Measurements from ENCODE around the gene OPN1SW.

OPN1SW gene

DNA sequence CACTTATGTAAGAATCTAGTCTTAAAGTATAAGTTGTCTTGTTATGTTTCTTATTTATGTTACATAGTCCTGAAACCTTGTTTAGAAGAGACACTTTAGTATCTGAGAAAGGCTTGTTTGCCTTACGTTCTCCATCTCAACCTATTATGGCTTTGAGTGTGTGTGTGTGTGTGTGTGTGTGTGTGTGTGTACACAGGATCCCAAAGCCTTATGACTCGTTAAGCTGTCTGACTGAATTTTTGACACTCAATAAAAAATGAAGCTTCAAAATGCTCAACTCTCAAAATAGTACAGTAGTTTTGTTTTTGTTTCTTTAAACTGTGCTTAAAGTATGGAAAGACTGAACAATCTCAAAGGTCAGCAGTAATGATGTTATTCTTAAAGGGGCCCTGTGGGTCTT, 18.4 kb downstream of the OPN1SW start:
- no peak for DNase-seq

DNA sequence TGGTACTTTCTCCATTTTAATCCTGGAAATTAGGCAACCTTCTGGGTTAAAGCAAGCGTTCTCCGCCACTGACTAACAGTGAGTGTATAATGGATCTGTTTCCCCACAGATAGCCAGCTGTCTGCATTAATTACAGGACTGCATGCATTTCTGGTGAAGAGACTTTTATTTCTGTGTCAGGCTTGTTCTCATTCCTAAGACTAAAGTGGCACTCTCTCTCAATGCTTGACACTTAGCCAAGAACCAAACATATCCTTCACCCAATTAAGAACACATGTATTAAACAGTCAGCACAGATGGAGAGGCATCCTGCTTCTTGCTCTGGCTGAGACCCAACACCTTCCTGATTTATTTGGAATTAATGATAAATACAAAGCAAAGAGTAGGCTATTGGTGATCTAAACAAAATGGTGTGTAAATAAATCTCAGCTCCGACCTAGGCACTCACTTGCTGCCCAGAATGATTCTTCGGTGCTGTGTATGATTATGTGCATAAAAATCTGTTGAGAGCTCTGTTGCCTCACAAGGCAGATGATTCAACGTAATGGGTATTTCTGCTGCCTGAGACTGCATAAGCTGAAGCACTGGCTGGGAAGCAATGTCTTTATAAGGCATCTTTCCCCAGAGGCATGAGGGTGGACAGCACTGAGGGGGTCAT, 19.6 kb downstream of the OPN1SW start:
- no peak for DNase-seq

DNA sequence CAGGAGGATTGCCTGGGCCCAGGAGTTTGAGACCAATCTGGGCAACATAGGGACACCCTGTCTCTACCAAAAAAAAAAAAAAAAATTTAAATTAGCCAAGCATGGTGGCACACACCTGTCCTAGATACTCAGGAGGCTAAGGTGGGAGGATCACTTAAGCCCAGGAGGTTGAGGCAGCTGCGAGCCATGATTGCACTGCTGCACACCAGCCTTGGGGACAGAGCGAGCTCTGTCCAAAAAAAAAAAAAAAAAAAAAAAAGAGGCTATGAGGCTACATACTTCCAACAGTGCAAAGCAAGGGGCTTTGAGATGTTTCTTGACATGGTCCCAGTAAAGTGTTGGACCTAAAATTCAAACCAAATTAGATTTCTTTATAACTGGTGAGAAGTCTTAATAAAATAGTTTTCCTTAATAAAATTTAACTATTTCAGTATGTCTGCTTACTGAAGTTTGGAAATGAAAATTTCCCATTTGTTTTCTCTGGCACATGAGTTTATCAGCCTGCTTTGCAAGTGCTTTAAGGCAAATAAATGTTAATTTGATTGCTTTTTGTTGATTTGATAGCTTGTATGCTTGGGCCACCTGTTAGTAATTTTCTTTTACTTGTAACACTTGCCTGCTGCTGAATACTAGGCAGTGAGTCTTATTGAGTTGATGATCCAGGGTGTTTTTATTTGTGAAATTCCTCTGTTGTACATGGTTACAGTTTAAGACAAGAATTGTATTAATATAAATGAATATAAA, 20.3 kb downstream of the OPN1SW start:
- DNase-seq, result no peak

DNA sequence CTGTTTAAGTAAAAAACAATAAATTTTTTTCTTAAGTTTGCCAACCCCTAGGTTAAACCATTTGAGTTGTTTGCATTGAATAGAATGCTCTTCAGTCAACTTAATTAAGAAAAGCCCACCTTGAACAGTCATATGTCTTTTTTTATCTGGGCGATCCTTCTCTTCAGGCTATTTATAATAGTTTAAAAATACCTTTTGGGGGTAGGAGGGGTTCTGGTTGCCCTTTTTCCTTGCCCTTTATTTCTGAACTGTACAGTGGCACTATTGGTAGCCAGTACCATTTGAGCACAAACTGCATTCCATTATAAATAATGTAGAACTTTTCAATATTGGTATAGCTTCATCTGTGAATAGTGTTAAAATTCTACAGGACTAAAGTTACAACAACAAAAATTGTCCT, 23.3 kb downstream of the OPN1SW start:
- no peak for DNase-seq

DNA sequence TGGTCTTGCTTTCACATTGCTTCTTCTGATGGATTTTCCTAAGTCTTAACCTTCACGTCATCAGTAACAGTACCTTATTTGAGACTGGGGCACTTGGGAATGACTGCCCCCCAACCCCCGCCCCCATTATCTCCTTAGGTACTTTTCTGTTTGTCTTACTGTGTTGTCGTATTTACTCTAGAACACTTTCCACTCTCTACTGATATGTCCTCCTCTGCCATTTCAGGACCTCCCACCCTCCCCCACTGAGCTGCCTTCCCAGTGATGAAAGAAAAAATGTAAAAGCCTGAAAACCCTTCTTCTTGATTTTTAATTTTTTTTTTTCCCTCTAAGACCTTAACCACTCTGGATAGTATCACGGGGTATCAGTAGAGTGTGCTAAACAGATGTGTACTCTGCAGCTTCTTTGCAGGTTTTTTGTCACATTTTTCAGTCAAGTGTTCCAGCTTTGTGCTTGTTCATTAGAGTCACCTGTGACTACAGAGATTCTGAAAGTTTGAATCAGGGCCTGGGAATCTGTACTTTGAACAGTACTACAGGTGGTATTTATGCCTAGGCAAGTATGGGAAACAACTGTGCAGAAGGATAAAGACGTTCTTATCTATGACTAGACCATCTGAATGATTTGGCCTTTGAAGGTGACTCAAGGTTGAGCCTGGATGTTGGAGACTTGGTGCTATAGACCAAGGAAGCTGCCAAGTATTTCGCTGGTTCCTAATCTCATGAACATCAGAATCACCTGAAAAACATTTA, 28.1 kb downstream of the OPN1SW start:
- no peak for DNase-seq

DNA sequence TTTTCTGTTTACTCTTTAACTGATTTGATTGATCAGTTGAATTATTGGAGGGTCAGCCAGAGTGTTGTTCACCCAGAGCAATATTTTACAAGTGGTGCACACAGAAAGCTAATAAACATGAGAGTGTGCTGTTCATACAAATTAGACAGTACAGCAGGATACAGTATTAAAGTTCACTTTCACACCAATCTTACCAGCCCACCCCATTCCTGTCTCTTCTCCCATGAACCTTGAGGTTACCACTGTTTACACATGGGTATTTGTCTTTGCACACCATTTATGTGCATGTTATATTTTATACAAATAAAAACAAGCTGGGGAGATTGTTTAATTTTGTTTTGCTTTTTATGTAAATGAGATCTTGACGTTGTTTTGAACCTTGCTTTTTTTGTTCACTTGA, 29.9 kb downstream of the OPN1SW start:
- no peak for DNase-seq

DNA sequence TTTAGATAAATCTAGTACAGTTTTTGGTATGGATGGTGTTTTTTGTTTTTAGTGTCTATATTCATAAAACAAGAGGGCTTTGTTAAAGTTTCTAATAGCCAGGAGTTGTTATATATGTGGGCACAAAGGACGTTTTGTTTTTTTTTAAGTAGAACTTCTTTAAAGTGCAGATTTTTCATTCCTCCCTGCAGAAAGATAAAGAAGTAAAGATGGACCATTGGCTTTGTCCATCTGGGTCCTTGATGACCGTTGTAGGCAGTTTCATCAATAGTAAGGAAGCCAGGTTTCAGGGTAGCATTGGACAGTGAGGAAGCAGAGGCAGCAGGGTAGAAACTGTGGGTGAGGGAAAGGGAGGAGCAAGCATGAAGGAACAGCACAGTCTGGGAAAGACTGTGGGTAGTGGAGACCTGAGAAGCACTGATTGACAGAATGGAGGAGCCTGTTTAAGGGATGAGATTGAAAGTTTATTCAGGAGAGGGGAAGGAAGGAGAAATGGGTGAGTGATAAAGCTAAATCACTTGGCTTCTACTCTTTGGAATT, 31.2 kb downstream of the OPN1SW start:
- DNase-seq, result no peak

DNA sequence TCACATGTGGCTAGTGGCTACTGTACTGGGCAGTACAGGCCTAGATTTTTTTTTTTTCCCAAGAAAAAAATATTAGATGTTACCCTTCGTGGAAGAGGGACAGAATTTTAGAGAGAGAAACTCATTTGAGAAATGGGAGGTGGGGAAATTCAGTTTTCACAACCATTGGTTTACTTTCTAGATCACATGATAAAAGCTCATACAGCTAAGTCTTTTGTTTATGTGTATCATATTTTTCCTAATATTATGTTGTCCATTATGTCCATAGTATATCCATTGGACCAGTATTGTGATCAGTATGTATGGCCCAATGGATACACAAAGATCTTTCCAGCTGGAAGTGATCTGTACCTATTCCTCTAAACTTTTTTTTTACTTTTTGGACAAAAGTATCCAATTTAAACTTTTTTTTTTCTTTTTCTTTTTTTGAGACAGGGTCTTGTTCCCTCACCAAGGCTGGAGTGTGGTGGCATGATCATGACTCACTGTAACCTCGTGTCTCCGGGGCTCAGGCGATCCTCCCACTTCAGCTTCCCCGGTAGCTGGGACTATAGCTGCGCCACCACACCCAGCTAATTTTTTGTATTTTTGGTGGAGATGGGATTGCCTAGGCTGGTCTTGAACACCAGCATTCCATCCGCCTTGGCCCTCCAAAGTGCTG, 32.4 kb downstream of the OPN1SW start:
- DNase-seq, result no peak

DNA sequence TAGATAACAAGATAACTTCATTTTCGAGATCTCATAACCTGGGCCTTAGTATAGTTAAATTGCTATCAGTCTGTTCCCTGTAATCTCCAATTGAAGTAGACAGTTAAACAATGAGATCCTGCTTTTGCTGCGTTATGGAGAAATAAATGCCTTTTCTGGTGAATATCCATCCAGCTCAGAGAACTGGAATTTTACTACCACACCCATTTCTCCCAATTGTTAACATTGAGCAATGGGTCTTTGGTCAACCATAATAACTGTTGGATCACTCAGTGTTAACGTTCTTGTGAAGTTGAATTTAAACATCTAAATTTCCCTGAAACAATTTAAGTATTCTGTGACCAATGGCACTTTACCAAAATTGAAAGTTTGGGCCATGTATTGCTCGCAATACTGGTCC, 33.4 kb downstream of the OPN1SW start:
- no peak for DNase-seq

DNA sequence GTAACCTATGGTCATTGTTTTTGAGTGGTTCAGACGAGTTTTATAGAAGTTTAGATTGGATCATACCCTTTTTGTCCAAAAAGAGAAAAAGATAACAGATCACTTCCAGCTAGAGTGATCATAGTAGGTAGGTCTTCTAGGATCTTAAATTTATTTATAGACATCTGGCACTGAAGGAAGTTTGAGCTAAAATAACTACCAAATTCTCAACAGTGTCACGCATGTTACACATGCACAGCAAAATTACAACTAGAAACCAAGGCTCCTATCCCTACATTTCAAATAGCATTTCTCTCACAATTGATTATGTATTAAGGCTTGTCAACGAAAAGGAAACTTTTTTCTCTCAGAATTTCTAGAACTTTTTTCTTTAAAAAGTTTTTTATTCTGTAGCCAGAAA, 34.1 kb downstream of the OPN1SW start:
- DNase-seq, result no peak

DNA sequence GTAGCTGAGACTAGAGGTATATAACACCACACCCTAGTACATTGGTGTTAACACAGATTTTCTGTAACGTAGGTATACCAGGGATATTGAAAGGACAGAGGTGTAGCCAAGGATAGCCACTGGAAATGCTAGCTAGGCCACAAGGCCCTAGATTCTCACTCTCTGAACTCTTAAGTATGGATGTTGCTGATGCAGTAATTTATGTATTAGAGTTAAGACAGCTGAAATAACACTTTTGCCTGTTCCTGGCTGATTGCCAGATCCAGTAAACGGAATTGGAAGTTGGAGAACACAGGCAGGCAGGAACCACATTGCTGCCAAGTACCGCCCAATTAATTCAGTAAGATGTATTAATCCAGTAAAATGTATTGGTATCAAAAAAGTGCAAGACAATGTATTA, 34.6 kb downstream of the OPN1SW start:
- DNase-seq, result no peak

DNA sequence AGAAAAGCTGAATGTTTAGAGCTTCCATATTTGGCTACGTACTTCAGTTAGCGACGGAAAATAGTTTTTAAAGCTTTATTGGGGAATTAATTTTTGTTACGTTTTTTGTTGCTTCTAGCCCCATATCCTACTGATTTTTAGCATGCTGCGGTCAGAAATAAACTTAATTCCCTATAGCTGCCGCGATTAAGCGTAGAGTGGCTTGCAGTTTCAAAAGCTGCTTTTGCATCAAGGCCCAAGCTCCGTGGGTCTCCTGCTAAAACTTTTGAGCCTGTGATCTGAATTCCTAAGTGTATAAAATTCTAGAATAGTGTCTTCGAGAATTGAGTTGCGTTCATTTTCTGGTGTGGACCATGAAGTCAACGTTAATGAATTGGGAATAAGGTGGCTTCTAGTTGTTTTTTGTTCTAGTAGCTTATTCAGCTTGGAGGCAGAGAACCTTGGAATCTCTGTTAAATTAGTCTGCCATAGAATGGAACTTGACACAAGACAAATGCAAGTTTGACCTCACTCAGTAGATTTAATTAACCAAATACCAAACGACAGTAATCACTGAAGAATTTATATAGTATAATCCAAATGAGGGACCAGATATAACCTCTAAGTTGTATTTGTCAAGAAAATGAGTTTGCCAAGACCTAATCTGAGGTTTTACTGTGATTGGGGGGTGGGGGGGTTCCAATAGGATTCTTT, 35.5 kb downstream of the OPN1SW start:
- DNase-seq, result no peak

DNA sequence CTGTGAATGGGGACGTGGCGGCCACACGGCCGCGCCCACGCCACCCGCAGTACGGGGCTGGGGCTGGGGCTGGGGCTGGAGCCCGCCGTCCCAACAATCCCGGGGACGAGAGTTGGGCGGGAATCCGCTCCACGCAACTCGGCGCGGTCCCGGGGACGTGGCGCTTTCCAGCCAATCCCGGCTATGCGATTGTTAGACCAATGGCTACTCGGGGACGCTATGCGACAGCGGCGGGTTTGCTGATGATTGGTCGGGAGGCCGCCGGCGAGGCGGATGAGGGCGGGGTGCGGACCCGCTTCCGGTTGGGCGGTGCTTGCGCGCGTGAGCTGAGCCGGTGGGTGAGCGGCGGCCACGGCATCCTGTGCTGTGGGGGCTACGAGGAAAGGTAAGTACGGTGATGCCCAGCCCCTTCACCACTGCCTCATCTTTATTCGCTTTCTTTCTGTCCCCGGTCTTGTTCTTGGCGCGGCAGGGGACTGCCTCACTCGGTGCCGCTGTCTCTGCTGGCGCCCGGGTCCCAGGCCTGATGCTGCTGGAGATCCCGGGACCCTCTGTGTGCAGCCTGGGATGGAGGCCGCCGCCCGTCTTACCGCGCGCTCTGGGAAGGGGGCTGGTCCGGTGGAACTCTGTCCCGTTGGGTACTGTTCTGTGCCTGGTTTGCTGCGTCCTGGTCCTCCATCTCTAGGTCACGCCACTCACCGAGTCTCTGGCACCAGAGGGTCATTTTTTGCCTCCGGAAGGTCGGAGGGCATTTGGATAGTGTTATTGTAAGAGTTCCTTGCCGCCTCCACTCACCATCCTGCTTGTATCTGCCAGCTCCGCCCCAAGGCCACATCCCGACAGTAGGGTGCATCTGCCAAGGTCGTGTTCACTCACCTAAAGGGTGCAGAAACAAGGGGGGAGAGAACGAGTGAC, 36.3 kb downstream of the OPN1SW start, which contains the start of gene CALU:
Gene CALU, plus strand, starts transcription at position 312 of the 915 bp plus-strand sequence. CDS start 9,225 bp downstream, outside the sequence.
- peak; percentile 91 for DNase-seq

DNA sequence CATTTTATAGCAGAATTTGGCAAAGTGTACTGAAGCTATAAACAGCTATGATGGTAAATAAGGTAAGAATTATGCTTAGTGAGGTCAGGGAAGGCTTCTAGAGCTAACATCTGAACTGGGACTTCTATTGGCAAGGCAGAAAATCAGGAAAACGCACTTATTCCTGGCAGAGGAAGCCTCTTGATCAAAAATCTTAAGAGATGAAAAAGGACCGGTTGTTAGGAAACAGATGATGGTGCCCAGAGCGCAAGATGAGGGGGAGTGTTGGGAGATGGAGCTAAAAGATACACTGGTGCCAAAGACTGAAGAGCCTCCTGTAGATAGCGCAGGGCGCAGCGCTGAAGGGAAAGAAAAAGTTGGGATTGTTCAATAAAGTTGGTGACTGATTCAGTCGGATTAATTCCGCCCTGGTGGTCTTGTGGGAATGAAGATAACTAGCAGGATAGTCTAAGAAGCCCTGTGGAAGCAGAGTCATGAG, 37.0 kb downstream of the OPN1SW start:
- no peak for DNase-seq

DNA sequence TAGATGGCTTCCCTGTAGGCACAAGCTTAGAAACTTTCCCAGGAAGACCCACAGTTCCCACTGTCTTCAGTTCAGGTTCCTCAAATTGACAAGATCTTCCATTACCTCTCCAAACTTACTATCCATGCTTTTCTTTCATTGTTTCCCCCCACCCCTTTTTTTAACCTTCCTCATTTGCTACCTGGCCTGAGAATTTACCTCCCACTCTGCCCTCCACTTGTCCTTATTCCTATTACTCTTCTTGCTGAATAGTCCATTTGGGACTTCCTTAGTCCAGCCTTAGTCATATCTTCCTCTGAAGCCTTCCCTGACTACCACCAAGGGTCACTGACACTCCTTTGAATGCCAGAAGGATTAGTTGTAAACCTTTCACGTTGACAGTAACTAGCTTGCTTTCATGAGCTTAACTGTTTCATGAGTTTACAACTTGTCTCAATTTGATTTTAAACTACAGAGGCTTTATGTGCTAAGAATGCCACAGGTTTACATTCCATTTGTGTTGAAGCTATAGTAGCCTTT, 37.7 kb downstream of the OPN1SW start:
- DNase-seq, result no peak

DNA sequence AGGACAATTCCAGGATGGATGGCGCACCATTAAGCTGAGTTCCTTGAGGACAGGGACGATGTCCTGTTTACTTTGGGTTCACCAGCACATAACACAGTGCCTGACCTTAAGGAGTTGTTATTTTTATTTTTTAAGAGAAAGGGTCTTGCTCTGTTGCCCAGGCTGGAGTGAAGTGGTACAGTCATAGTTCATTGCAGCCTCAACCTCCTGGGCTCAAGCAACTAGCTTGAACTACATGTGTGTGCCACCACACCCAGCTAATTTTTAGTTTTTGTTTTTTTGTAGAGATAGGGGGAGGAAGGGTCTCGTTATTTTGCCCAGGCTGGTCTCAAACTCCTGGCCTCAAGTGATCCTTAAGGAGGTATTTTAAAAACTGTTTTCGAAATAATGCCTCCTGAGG, 38.2 kb downstream of the OPN1SW start:
- no peak for DNase-seq

DNA sequence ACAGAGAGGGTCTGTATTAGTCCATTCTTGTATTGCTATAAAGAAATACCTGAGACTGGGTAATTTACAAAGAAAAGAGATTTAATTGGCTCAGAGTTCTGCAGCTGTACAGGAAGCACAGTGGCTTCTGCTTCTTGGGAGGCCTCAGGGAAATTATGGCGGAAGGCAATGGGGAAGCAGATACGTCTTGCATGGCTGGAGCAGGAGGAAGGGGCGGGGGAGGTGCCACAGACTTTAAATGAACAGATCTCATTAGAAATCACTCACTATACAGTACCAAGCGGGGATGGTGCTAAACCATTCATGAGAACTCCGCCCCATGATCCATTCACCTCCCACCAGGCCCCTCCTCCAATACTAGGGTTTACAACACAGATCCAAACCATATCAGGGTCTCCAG, 40.2 kb downstream of the OPN1SW start:
- DNase-seq, result no peak

DNA sequence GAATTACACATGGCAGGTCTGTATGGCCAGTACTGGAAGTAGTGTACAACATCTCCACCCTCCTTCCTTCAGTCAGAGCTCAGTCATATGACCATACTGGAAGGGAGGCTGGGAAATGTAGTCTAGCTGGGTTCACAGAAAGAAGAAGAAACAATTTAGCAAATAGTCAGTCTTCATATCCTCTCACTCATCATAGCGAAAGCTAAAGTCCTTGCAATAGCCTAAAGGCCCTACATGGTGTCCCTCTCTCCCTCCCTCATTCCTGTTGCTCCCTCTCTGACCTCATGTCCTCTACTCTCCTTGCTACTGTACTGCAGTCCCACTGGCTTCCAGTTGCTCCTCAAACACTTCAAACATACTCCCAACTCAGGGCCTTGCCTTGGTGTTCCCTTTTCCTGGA, 40.7 kb downstream of the OPN1SW start:
- no peak for DNase-seq

DNA sequence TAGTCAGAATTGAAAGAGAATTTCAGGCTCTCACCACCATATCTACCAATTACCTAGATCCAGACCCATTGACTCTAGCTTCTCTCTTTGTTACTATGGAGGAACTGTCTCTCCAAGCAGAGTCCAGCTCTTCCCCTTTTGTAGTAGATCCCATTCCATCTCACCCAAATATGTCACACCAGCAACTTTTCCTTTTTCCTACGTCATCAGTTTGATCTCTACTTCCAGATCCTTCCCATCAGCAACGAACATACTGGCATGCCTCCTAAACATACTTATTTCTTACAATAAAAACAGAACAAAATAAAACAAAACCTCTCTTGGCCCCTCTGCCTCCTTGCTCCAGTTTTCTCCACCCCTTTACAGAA, 42.3 kb downstream of the OPN1SW start:
- no peak for DNase-seq

DNA sequence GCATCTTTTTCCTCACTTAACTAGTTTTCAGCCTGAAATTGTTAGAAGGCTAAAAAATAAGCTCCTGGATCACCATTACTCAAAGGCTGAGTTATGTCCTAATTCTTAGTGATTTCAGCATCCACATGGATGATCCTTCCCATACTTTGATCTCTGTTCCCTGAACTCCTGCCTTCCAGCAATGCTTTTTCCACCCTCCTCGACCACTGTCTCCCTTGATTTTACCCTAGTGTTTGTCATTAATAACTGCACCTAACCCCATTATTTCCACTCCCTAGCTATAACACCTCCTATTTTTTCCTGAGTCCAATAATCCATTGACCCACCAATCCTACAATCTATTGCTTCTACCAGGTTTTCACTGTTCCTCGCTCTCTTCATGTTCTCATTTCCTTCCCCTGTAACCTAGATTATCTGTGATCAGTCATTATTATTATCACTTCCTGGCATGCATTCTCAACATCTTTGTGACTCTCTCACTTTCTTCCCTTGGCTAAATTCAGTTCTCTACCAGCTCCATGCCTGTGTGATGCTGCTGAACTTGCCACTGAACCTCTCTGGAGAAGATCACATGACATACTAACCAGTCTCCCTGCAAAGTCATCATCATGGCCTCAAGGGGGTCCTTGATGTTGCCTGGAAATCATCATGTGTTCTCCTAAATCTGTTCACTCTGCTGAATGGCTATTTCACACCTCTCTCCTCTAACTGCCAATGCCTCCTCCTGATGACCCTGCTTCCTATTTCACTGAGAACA, 42.9 kb downstream of the OPN1SW start:
- DNase-seq, result no peak

Measured in NCI-H748 treated with DMSO at 0.1 percent for 48 hours (cell line).